Measurements from ENCODE around the gene EXTL1. TPM values are rescaled to one million over a fixed set of nuclear protein-coding genes. Genes with fewer than 3 reads are reported as not detected.

The EXTL1 gene
- total RNA-seq, 6 experiments from 2014 or later, result 0.06 to 0.19 TPM; not detected in 4

DNA sequence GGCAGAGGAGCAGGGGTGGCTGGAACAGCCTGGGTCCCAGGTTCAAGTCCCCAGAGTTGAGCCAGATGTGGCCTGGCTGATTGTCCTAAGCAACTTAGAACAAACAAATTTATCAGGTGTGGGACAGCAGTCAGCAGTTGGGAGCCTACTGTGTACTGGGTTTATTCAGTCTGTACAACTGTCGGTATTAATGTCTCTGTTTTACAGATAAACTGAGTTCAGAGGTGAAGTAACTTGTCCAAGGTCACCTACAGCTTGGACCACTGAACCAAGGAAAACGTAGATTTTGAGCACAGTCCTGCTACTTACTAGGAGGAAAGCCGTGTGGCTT lies 60.4 kb downstream of the EXTL1 start:
- intact Hi-C loops (cut with DNase I), result no loop called here
- TF ChIP-seq POLR2A (IDR thresholded peaks at IDR 0.05), result no peak
- TF ChIP-seq, protein P1, sequence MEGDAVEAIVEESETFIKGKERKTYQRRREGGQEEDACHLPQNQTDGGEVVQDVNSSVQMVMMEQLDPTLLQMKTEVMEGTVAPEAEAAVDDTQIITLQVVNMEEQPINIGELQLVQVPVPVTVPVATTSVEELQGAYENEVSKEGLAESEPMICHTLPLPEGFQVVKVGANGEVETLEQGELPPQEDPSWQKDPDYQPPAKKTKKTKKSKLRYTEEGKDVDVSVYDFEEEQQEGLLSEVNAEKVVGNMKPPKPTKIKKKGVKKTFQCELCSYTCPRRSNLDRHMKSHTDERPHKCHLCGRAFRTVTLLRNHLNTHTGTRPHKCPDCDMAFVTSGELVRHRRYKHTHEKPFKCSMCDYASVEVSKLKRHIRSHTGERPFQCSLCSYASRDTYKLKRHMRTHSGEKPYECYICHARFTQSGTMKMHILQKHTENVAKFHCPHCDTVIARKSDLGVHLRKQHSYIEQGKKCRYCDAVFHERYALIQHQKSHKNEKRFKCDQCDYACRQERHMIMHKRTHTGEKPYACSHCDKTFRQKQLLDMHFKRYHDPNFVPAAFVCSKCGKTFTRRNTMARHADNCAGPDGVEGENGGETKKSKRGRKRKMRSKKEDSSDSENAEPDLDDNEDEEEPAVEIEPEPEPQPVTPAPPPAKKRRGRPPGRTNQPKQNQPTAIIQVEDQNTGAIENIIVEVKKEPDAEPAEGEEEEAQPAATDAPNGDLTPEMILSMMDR (IDR thresholded peaks at IDR 0.05), result no peak
- Histone ChIP-seq H3K9me3 (no peaks in the 10 kb centered on the region), H3K27ac (no peak overlapping the region), H3K27me3 (no peaks in the 10 kb centered on the region), H3K4me1 (peaks cover 0 to 5% (median 0%) of the 10 kb centered on the region in 4 donors), H3K36me3 (no peaks in the 10 kb centered on the region), H3K4me3 (no peak overlapping the region)
- DNase-seq (no peak), ATAC-seq (no peak)
- 64% methylated on average over 3 of the region's 3 CpGs for WGBS (ENCODE audit: insufficient coverage, low coverage, low lambda C conversion rate, missing lambda C conversion rate)

GRCh38 chr1:26083208-26083607 lies 61.6 kb downstream of the EXTL1 start:
- DNase-seq (no peak), ATAC-seq (no peak)
- no peak overlapping the region for H3K4me3 ChIP-seq
- no peak overlapping the region for H3K27ac ChIP-seq
- no peak for TF ChIP-seq POLR2A (IDR thresholded peaks at IDR 0.05)
- TF ChIP-seq, protein P1 (IDR thresholded peaks at IDR 0.05), result no peak
- intact Hi-C loops (cut with DNase I), result no loop called here
- H3K9me3 ChIP-seq, result no peaks in the 10 kb centered on the region
- no peaks in the 10 kb centered on the region for H3K36me3 ChIP-seq
- WGBS (ENCODE audit: insufficient coverage, low coverage, low lambda C conversion rate, missing lambda C conversion rate), result 57% methylated on average over 2 of the region's 5 CpGs
- peaks cover 0 to 5% (median 0%) of the 10 kb centered on the region in 4 donors for H3K4me1 ChIP-seq
- no peaks in the 10 kb centered on the region for H3K27me3 ChIP-seq

GRCh38 chr1:26084091-26084561 lies 62.6 kb downstream of the EXTL1 start:
- TF ChIP-seq, protein P1 (IDR thresholded peaks at IDR 0.05), result no peak
- TF ChIP-seq POLR2A (IDR thresholded peaks at IDR 0.05), result no peak
- 62% methylated on average over 2 of the region's 2 CpGs for whole genome bisulfite sequencing (ENCODE audit: insufficient coverage, low coverage, low lambda C conversion rate, missing lambda C conversion rate)
- no peak overlapping the region for H3K27ac ChIP-seq

DNA sequence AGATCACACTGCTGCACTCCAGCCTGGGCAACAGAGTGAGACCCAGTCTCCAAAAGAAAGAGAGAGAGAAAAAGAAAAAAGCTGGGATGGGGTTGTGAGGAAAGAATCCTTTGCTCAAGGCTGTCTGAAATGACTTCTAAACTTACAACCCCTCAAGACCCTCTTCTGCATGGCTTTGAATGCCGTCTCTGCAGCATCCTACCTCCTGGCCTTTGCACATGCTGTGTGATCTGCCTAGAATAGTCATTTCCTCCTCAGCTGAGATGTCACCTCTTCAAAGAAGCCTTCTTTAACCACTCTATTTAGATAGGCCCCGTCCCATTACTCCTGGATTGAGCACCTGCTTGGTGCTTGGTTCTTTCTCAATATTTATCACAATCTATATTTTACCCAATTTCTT lies 63.3 kb downstream of the EXTL1 start:
- no peak overlapping the region for H3K4me3 ChIP-seq
- 79% methylated on average over 2 of the region's 2 CpGs for WGBS (ENCODE audit: insufficient coverage, low coverage, low lambda C conversion rate, missing lambda C conversion rate)
- intact Hi-C loops (cut with DNase I), result no loop called here
- no peaks in the 10 kb centered on the region for H3K36me3 ChIP-seq
- no peaks in the 10 kb centered on the region for H3K27me3 ChIP-seq
- H3K4me1 ChIP-seq, result peaks cover 0 to under 1% (median 0%) of the 10 kb centered on the region in 4 donors
- TF ChIP-seq, protein P1 (IDR thresholded peaks at IDR 0.05), result no peak
- TF ChIP-seq POLR2A (IDR thresholded peaks at IDR 0.05), result no peak
- H3K27ac ChIP-seq, result no peak overlapping the region
- no peak for DNase-seq
- no peak for ATAC-seq
- no peaks in the 10 kb centered on the region for H3K9me3 ChIP-seq

More at GRCh38 chr1:26084091-26084561, 62.6 kb downstream of the EXTL1 start:
- H3K4me1 ChIP-seq, result peaks cover 0 to 5% (median 0%) of the 10 kb centered on the region in 4 donors
- no peaks in the 10 kb centered on the region for H3K36me3 ChIP-seq
- DNase-seq (no peak), ATAC-seq (no peak)
- no peaks in the 10 kb centered on the region for H3K9me3 ChIP-seq
- H3K27me3 ChIP-seq, result no peaks in the 10 kb centered on the region
- no peak overlapping the region for H3K4me3 ChIP-seq
- intact Hi-C loops (cut with DNase I), result no loop called here

Small RNAs within 50 kb of the gene (small RNA-seq; reads per million reads assigned to genes)
- gene RF00283, result 0 reads per million in 2 experiments
- 0 reads per million in 2 experiments for gene RF00492

Other genes with a start within 250 kb of the EXTL1 start
- gene SELENON, start 221.6 kb upstream of the EXTL1 start, total RNA-seq, result 10 to 100 TPM; 11.9 to 21.8 (median 17.8) TPM
- 10 to 100 TPM; 30.8 to 48.9 (median 43.3) TPM for gene MTFR1L, start 201.8 kb upstream of the EXTL1 start, total RNA-seq
- gene AUNIP, start 162.3 kb upstream of the EXTL1 start, total RNA-seq, result under 1 TPM in 2 of 6 experiments, not detected in 4; 0.43 to 0.56 TPM
- gene PAQR7, start 146.1 kb upstream of the EXTL1 start, total RNA-seq, result 1 to 10 TPM in 5 of 6 experiments, under 1 TPM in 1; 0.74 to 4.8 (median 2.4) TPM
- 10 to 100 TPM in 1 of 6 experiments, 1 to 10 TPM in 5; 2.1 to 11.7 (median 6.8) TPM for gene STMN1, start 115.4 kb upstream of the EXTL1 start, total RNA-seq
- gene PAFAH2, start 23.7 kb upstream of the EXTL1 start, total RNA-seq, result 10 to 100 TPM; 13.2 to 25.2 (median 18.6) TPM
- under 1 TPM in 5 of 6 experiments, not detected in 1; 0.07 to 0.31 (median 0.22) TPM for gene SLC30A2, start 24.3 kb downstream of the EXTL1 start, total RNA-seq
- gene TRIM63, start 45.9 kb downstream of the EXTL1 start, total RNA-seq, result 1 to 10 TPM in 1 of 6 experiments, under 1 TPM in 2, not detected in 3; 0.18 to 3.5 (median 0.49) TPM
- 1 to 10 TPM; 3.8 to 7.5 (median 5.1) TPM for gene PDIK1L, start 90.0 kb downstream of the EXTL1 start, total RNA-seq
- under 1 TPM; 0.22 to 0.53 (median 0.34) TPM for gene FAM110D, start 137.3 kb downstream of the EXTL1 start, total RNA-seq
- gene C1orf232, start 147.2 kb downstream of the EXTL1 start, total RNA-seq, result not detected
- gene ZNF593, start 148.1 kb downstream of the EXTL1 start, total RNA-seq, result 10 to 100 TPM; 16.8 to 39.6 (median 20.7) TPM
- not detected for gene ZNF593OS, start 150.1 kb downstream of the EXTL1 start, total RNA-seq
- gene CNKSR1, start 155.7 kb downstream of the EXTL1 start, total RNA-seq, result 1 to 10 TPM in 4 of 6 experiments, under 1 TPM in 2; 0.72 to 1.4 (median 1.1) TPM
- not detected for gene CATSPER4, start 168.8 kb downstream of the EXTL1 start, total RNA-seq
- gene CEP85, start 212.4 kb downstream of the EXTL1 start, total RNA-seq, result 1 to 10 TPM; 5.2 to 7.8 (median 5.8) TPM